Endodermal cell (in vitro differentiated cells): ENCODE results near the gene CYSRT1. TPM values are rescaled to one million over a fixed set of nuclear protein-coding genes. Genes with fewer than 3 reads are reported as not detected.
A peak's percentile ranks its signal among the peaks of the same experiment; 100 is the strongest.

Source experiments
- DNase-seq: peaks from one replicate; pipeline ENCODE4 v3.0.0-alpha.2; 2017
- H3K27ac ChIP-seq: 2 replicates; pipeline ENCODE4 v1.5.1; 2013; ENCODE audit warnings: mild to moderate bottlenecking, low read depth, low read length, moderate library complexity
- H3K27me3 ChIP-seq: 2 replicates; pipeline ENCODE4 v1.6.1; 2013; ENCODE audit warnings: mild to moderate bottlenecking, low read length, moderate library complexity; ENCODE audit not compliant: insufficient read depth, control insufficient read depth, poor library complexity, severe bottlenecking
- H3K36me3 ChIP-seq: 2 replicates; pipeline ENCODE4 v1.7.0; 2013; ENCODE audit warnings: mild to moderate bottlenecking, low read length, moderate library complexity; ENCODE audit not compliant: control insufficient read depth, insufficient read depth
- H3K4me1 ChIP-seq: one replicate; pipeline ENCODE4 v1.7.0; 2013; ENCODE audit warnings: low read length; ENCODE audit not compliant: control insufficient read depth, insufficient read depth
- H3K4me3 ChIP-seq: 2 replicates; pipeline ENCODE4 v1.5.1; 2013; ENCODE audit warnings: mild to moderate bottlenecking, low read length, moderate library complexity
- H3K9ac ChIP-seq: 2 replicates; pipeline ENCODE4 v1.6.1; 2013; ENCODE audit warnings: mild to moderate bottlenecking, low read length, moderate library complexity; ENCODE audit not compliant: poor library complexity, severe bottlenecking; ENCODE audit errors: extremely low read depth
- H3K9me3 ChIP-seq: 2 replicates; pipeline ENCODE4 v1.6.1; 2013; ENCODE audit warnings: mild to moderate bottlenecking, low read length, moderate library complexity; ENCODE audit not compliant: control insufficient read depth
- H3K27ac Mint-ChIP-seq: 2 replicates; pipeline ENCODE4 v1.8.0; 2020; ENCODE audit warnings: mixed read lengths
- H3K27me3 Mint-ChIP-seq: 2 replicates; pipeline ENCODE4 v1.8.0; 2021; ENCODE audit warnings: mild to moderate bottlenecking, mixed read lengths; ENCODE audit not compliant: insufficient read depth
- H3K36me3 Mint-ChIP-seq: 2 replicates; pipeline ENCODE4 v1.8.0; 2020; ENCODE audit warnings: low read depth, mixed read lengths
- H3K4me1 Mint-ChIP-seq: 2 replicates; pipeline ENCODE4 v1.8.0; 2020; ENCODE audit warnings: mixed read lengths
- H3K4me3 Mint-ChIP-seq: 2 replicates; pipeline ENCODE4 v1.8.0; 2020; ENCODE audit warnings: mild to moderate bottlenecking, moderate library complexity, mixed read lengths
- H3K9me3 Mint-ChIP-seq: 2 replicates; pipeline ENCODE4 v1.8.0; 2020; ENCODE audit warnings: mild to moderate bottlenecking, mixed read lengths
- WGBS, 2 experiments: methylation state at CpG; one replicate each; pipeline versions ENCODE4 v1.1.5 to v1.1.7; 2013; ENCODE audit warnings: missing lambda C conversion rate in 2 of 2, mixed read lengths in 1 of 2; ENCODE audit not compliant: insufficient coverage in 1 of 2, insufficient read length in 1 of 2; 5-methylcytosine and 5-hydroxymethylcytosine counted together
- total RNA-seq, 2 donors: library from RNA; stranded (reverse); fragmentation: NEBNext Ultra II Directional in 1 of 2; extraction: Animal tissue kit (Norgen Biotek cat#: 25700) in 1 of 2; gene quantifications; 2 replicates in 1 of 2; 3 replicates in 1 of 2; pipeline ENCODE4 v1.2.1, GENCODE V29; 2021
- TF ChIP-seq, protein P1 (sequence below): fragments of 200-600 bp; sonication (generic); conservative IDR thresholded peaks from 2 replicates; pipeline ENCODE4 v1.5.0; 2021; ENCODE audit warnings: antibody characterized with exemption, mild to moderate bottlenecking

The CYSRT1 gene
- total RNA-seq, 2 donors from 2014 or later = 1.4 to 1.8 TPM

DNA sequence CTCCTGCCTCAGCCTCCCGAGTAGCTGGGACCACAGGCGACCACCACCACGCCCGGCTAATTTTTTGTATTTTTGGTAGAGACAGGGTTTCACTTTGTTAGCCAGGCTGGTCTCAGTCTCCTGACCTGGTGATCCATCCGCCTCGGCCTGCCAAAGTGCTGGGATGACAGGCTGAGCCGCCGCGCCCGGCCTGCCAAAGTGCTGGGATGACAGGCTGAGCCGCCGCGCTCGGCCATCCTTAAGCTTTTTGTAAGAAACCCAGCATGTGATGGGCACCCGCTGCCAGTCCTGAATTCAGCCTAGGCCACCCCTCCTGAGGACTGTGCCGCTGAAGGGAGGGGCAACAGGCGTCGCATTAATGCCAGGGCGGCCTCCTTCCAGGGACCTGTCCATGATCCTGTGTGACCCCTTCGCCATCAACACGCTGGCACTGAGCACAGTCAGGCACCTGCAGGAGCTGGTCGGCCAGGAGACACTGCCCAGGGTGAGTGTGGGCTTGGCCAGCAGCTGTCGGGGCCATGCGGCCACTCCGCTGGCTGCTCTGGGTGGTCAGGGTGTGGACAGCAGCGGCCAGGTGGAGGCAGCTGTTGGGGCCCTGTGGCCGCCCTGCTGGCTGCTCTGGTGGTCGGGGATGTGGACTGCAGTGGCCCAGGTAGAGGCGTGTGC is 40.7 kb downstream of the CYSRT1 start:
- no peaks in the 10 kb centered on the region for H3K4me1 Mint-ChIP-seq
- H3K27ac ChIP-seq = no peak overlapping the region
- H3K36me3 ChIP-seq = peaks cover 47% of the 10 kb centered on the region
- peak; percentile 40 for DNase-seq
- no peak overlapping the region for H3K9ac ChIP-seq
- H3K27ac Mint-ChIP-seq = no peak overlapping the region
- no peak overlapping the region for H3K4me3 Mint-ChIP-seq
- WGBS, 2 experiments = 92 to 93% methylated on average over 22 to 29 of the region's 29 CpGs
- H3K4me3 ChIP-seq = no peak overlapping the region
- H3K9me3 Mint-ChIP-seq = no peaks in the 10 kb centered on the region
- no peaks in the 10 kb centered on the region for H3K27me3 ChIP-seq
- peaks cover 37% of the 10 kb centered on the region for H3K36me3 Mint-ChIP-seq
- H3K4me1 ChIP-seq = no peaks in the 10 kb centered on the region
- H3K27me3 Mint-ChIP-seq = no peaks in the 10 kb centered on the region
- no peaks in the 10 kb centered on the region for H3K9me3 ChIP-seq
- TF ChIP-seq, protein P1, sequence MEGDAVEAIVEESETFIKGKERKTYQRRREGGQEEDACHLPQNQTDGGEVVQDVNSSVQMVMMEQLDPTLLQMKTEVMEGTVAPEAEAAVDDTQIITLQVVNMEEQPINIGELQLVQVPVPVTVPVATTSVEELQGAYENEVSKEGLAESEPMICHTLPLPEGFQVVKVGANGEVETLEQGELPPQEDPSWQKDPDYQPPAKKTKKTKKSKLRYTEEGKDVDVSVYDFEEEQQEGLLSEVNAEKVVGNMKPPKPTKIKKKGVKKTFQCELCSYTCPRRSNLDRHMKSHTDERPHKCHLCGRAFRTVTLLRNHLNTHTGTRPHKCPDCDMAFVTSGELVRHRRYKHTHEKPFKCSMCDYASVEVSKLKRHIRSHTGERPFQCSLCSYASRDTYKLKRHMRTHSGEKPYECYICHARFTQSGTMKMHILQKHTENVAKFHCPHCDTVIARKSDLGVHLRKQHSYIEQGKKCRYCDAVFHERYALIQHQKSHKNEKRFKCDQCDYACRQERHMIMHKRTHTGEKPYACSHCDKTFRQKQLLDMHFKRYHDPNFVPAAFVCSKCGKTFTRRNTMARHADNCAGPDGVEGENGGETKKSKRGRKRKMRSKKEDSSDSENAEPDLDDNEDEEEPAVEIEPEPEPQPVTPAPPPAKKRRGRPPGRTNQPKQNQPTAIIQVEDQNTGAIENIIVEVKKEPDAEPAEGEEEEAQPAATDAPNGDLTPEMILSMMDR = no peak

DNA sequence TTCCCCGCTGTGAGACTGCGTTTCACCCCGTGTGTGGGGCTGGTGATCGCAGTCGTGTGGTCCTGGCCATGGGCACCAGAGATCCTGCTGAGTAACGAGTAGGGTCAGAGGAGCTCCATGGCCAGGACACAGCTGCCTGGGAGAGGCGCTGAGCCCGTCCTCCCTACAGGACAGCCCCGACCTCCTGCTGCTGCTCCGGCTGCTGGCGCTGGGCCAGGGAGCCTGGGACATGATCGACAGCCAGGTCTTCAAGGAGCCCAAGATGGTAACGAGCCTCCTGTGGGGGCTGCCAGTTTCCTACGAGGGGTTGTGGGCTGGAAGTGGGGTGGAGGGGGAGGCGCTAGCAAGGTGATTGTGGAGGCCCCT is 41.2 kb downstream of the CYSRT1 start:
- H3K36me3 Mint-ChIP-seq = peaks cover 37% of the 10 kb centered on the region
- H3K27ac Mint-ChIP-seq = no peak overlapping the region

DNA sequence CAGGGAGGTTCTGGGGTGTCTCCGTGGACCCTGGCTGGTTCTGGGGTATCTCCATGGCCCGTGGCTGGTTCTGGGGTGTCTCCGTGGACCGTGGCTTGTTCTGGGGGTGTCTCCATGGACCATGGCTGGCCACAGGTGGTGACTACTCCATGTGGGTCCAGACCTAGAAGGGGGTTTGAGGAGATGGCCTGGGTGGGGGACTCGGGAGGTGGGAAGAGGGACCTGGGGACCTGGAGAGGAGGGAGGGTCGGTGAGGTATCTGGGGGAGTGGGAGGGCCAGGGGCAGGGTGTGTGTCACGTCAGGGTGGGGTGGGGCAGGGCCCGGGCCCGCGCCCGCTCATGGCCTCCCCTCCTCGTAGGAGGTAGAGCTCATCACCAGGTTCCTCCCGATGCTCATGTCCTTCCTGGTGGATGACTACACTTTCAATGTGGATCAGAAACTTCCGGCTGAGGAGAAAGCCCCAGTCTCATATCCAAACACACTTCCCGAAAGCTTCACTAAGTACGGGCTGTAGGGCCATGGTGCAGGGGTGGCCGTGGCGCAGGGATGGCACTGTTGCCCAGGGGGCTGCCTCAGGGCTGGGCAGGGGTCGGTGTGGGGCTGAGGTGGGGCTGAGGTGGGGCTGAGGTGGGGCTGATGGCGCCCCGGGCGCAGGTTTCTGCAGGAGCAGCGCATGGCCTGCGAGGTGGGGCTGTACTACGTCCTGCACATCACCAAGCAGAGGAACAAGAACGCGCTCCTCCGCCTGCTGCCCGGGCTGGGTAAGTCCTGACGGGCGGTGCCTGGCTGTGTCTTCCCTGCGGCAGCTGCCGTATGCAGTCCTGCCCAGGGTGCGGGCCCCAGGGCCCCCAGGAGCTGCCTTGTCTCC is 41.8 kb downstream of the CYSRT1 start:
- Histone ChIP-seq H3K27ac (no peak overlapping the region), H3K4me1 (no peaks in the 10 kb centered on the region), H3K9me3 (no peaks in the 10 kb centered on the region), H3K27me3 (no peaks in the 10 kb centered on the region), H3K4me3 (no peak overlapping the region), H3K9ac (no peak overlapping the region), H3K36me3 (peaks cover 47% of the 10 kb centered on the region)
- no peaks in the 10 kb centered on the region for H3K27me3 Mint-ChIP-seq
- H3K9me3 Mint-ChIP-seq = no peaks in the 10 kb centered on the region
- H3K4me3 Mint-ChIP-seq = no peak overlapping the region
- 90 to 94% methylated on average over 18 to 34 of the region's 34 CpGs for WGBS, 2 experiments
- peaks cover 35% of the 10 kb centered on the region for H3K36me3 Mint-ChIP-seq
- H3K4me1 Mint-ChIP-seq = no peaks in the 10 kb centered on the region
- no peak for DNase-seq
- TF ChIP-seq, protein P1 = no peak
- H3K27ac Mint-ChIP-seq = no peak overlapping the region

More for the DNA sequence above, 41.2 kb downstream of the CYSRT1 start:
- no peaks in the 10 kb centered on the region for H3K9me3 ChIP-seq
- H3K27ac ChIP-seq = no peak overlapping the region
- TF ChIP-seq, protein P1 = no peak
- no peak overlapping the region for H3K4me3 ChIP-seq
- no peaks in the 10 kb centered on the region for H3K27me3 ChIP-seq
- H3K9me3 Mint-ChIP-seq = no peaks in the 10 kb centered on the region
- H3K4me3 Mint-ChIP-seq = no peak overlapping the region
- H3K4me1 Mint-ChIP-seq = no peaks in the 10 kb centered on the region
- no peak for DNase-seq
- peaks cover 47% of the 10 kb centered on the region for H3K36me3 ChIP-seq
- H3K4me1 ChIP-seq = no peaks in the 10 kb centered on the region
- WGBS, 2 experiments = 97 to 99% methylated on average over 13 to 15 of the region's 15 CpGs
- no peaks in the 10 kb centered on the region for H3K27me3 Mint-ChIP-seq
- no peak overlapping the region for H3K9ac ChIP-seq
